Measurements from ENCODE around the gene SF3B2. TPM values are rescaled to one million over a fixed set of nuclear protein-coding genes. Genes with fewer than 3 reads are reported as not detected.
"Not testable (repeated sequence)": the region's sequence is repeated elsewhere in the genome, so short reads cannot be mapped to it uniquely, and the experiment has no call there.

Gene SF3B2
- total and polyA plus RNA-seq, 2 donors (not counting 1 experiment from before 2014, with no cell fraction given), result 87.7 to 108 TPM

DNA sequence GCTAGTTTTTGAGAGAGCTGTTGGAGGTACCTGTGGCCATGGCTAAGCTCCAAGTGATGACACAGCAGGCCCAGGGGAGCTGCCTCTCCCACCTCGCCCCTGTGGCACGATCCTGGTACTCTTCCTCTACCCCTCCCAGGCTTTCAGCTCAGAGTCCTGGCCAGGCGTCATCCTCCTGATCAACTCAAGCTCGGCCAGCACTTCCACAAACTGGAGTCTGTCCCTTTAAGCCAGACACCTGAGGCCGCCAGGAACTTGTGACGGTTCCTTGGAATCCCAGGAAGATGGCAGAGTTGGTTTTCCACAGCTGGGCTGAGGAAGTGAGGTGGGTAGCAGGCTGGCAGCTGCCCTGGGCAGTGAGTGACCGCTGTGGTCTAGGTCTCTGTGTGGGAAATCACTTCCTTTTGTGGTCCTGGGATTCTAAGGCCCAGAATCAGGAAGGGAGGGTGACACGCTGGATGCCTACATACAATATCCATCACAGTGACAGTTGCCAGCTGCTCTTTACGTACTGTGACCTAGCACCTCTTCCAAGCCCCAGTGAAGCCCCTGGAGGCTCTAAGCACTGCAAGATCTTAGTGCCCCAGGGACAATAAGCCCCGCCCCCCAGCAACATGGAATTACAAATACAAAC lies 43.6 kb upstream of the SF3B2 start:
- TF ChIP-seq, protein P1, sequence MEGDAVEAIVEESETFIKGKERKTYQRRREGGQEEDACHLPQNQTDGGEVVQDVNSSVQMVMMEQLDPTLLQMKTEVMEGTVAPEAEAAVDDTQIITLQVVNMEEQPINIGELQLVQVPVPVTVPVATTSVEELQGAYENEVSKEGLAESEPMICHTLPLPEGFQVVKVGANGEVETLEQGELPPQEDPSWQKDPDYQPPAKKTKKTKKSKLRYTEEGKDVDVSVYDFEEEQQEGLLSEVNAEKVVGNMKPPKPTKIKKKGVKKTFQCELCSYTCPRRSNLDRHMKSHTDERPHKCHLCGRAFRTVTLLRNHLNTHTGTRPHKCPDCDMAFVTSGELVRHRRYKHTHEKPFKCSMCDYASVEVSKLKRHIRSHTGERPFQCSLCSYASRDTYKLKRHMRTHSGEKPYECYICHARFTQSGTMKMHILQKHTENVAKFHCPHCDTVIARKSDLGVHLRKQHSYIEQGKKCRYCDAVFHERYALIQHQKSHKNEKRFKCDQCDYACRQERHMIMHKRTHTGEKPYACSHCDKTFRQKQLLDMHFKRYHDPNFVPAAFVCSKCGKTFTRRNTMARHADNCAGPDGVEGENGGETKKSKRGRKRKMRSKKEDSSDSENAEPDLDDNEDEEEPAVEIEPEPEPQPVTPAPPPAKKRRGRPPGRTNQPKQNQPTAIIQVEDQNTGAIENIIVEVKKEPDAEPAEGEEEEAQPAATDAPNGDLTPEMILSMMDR (conservative IDR thresholded peaks at IDR 0.05 in 1 of 2, IDR thresholded peaks at IDR 0.05 in 1 of 2; ENCODE audit: low read depth in 1 of 2, low read length in 2 of 2), result no peak
- no peak for TF ChIP-seq EZH2 (IDR thresholded peaks at IDR 0.05; ENCODE audit: low read length, missing control alignments)
- DNase-seq (ENCODE audit: low read depth in 2 of 2), result no peak
- Histone ChIP-seq H3K27me3 (ENCODE audit: control insufficient read depth, insufficient read depth, low read length) (peaks cover 7% of the 10 kb centered on the region), H3K79me2 (ENCODE audit: control insufficient read depth, insufficient read depth, low read length) (peaks cover 5% of the 10 kb centered on the region), H3K9ac (ENCODE audit: insufficient read depth, low read length) (no peak overlapping the region), H2AFZ (ENCODE audit: low read length) (no peak overlapping the region), H3K4me2 (ENCODE audit: extremely low read depth, insufficient read depth, low read length) (no peak overlapping the region), H3K9me3 (ENCODE audit: control insufficient read depth, insufficient read depth, low read depth, low read length) (no peaks in the 10 kb centered on the region), H3K4me3 (replicated peaks in 1 of 4; ENCODE audit: control extremely low read depth in 1 of 4, insufficient read depth in 1 of 4, low read depth in 3 of 4, low read length in 4 of 4) (no peak overlapping the region), H3K4me1 (ENCODE audit: control insufficient read depth, extremely low read depth, insufficient read depth, low read length) (no peaks in the 10 kb centered on the region), H3K27ac (ENCODE audit: insufficient read depth, low read length) (no peak overlapping the region), H4K20me1 (ENCODE audit: control insufficient read depth, extremely low read depth, insufficient read depth, low read length) (no peaks in the 10 kb centered on the region), H3K36me3 (ENCODE audit: control insufficient read depth, insufficient read depth, low read length) (peaks cover 8% of the 10 kb centered on the region)

GRCh38 chr11:66010036-66010435 lies 42.1 kb upstream of the SF3B2 start:
- not testable (repeated sequence) for H4K20me1 ChIP-seq (ENCODE audit: control insufficient read depth, extremely low read depth, insufficient read depth, low read length); H2AFZ ChIP-seq (ENCODE audit: low read length); H3K27me3 ChIP-seq (ENCODE audit: control insufficient read depth, insufficient read depth, low read length); DNase-seq (ENCODE audit: low read depth in 2 of 2); H3K27ac ChIP-seq (ENCODE audit: insufficient read depth, low read length); H3K4me1 ChIP-seq (ENCODE audit: control insufficient read depth, extremely low read depth, insufficient read depth, low read length); H3K4me2 ChIP-seq (ENCODE audit: extremely low read depth, insufficient read depth, low read length); H3K4me3 ChIP-seq (replicated peaks in 1 of 4; ENCODE audit: control extremely low read depth in 1 of 4, insufficient read depth in 1 of 4, low read depth in 3 of 4, low read length in 4 of 4); H3K36me3 ChIP-seq (ENCODE audit: control insufficient read depth, insufficient read depth, low read length); H3K79me2 ChIP-seq (ENCODE audit: control insufficient read depth, insufficient read depth, low read length); H3K9me3 ChIP-seq (ENCODE audit: control insufficient read depth, insufficient read depth, low read depth, low read length); H3K9ac ChIP-seq (ENCODE audit: insufficient read depth, low read length)

GRCh38 chr11:66011239-66011784 lies 40.9 kb upstream of the SF3B2 start:
- Histone ChIP-seq H3K4me1 (ENCODE audit: control insufficient read depth, extremely low read depth, insufficient read depth, low read length) (peaks cover 3% of the 10 kb centered on the region), H3K79me2 (ENCODE audit: control insufficient read depth, insufficient read depth, low read length) (no peaks in the 10 kb centered on the region), H3K27me3 (ENCODE audit: control insufficient read depth, insufficient read depth, low read length) (peaks cover 7% of the 10 kb centered on the region), H3K9ac (ENCODE audit: insufficient read depth, low read length) (no peak overlapping the region), H3K9me3 (ENCODE audit: control insufficient read depth, insufficient read depth, low read depth, low read length) (no peaks in the 10 kb centered on the region), H3K4me3 (replicated peaks in 1 of 4; ENCODE audit: control extremely low read depth in 1 of 4, insufficient read depth in 1 of 4, low read depth in 3 of 4, low read length in 4 of 4) (no peak overlapping the region), H2AFZ (ENCODE audit: low read length) (no peak overlapping the region), H3K36me3 (ENCODE audit: control insufficient read depth, insufficient read depth, low read length) (no peaks in the 10 kb centered on the region), H4K20me1 (ENCODE audit: control insufficient read depth, extremely low read depth, insufficient read depth, low read length) (no peaks in the 10 kb centered on the region), H3K4me2 (ENCODE audit: extremely low read depth, insufficient read depth, low read length) (no peak overlapping the region), H3K27ac (ENCODE audit: insufficient read depth, low read length) (no peak overlapping the region)
- TF ChIP-seq EZH2 (IDR thresholded peaks at IDR 0.05; ENCODE audit: low read length, missing control alignments), result no peak
- TF ChIP-seq, protein P1 (conservative IDR thresholded peaks at IDR 0.05 in 1 of 2, IDR thresholded peaks at IDR 0.05 in 1 of 2; ENCODE audit: low read depth in 1 of 2, low read length in 2 of 2), result no peak
- peak in 1 of 2 donors; percentile 83 for DNase-seq (ENCODE audit: low read depth in 2 of 2)
